ENCODE results near the gene COL4A6. TPM values are rescaled to one million over a fixed set of nuclear protein-coding genes. Genes with fewer than 3 reads are reported as not detected.

Gene COL4A6
- total and polyA plus RNA-seq, 2 donors = 1.0 to 1.4 TPM

GRCh38 chrX:108447303-108447702 is 9.1 kb upstream of the COL4A6 start:
- no peaks in the 10 kb centered on the region for H3K27me3 ChIP-seq (ENCODE audit: control insufficient read depth in 2 of 2, insufficient read depth in 1 of 2, low read length in 1 of 2)
- 84% methylated on average over 2 of the region's 2 CpGs for WGBS

GRCh38 chrX:108442901-108443464 is 4.8 kb upstream of the COL4A6 start:
- WGBS = 76% methylated on average over 2 of the region's 2 CpGs
- Histone ChIP-seq H3K27me3 (ENCODE audit: control insufficient read depth in 2 of 2, insufficient read depth in 1 of 2, low read length in 1 of 2) (peaks cover 0 to 12% of the 10 kb centered on the region in 2 donors), H3K36me3 (ENCODE audit: control insufficient read depth in 2 of 2, insufficient read depth in 2 of 2, low read length in 1 of 2) (no peaks in the 10 kb centered on the region), H3K9me3 (ENCODE audit: control insufficient read depth in 2 of 2, insufficient read depth in 1 of 2, low read length in 1 of 2) (no peaks in the 10 kb centered on the region), H3K27ac (ENCODE audit: low read depth in 1 of 2, low read length in 1 of 2) (no peak overlapping the region), H3K4me3 (ENCODE audit: low read length in 2 of 2) (no peak overlapping the region), H3K4me1 (ENCODE audit: control insufficient read depth in 2 of 2, insufficient read depth in 2 of 2, low read length in 2 of 2) (peaks cover 0 to 4% of the 10 kb centered on the region in 2 donors)
- DNase-seq (ENCODE audit: low read depth in 6 of 9, low spot score in 9 of 9) = no peak

More at GRCh38 chrX:108447303-108447702, 9.1 kb upstream of the COL4A6 start:
- Histone ChIP-seq H3K36me3 (ENCODE audit: control insufficient read depth in 2 of 2, insufficient read depth in 2 of 2, low read length in 1 of 2) (no peaks in the 10 kb centered on the region), H3K27ac (ENCODE audit: low read depth in 1 of 2, low read length in 1 of 2) (no peak overlapping the region), H3K4me3 (ENCODE audit: low read length in 2 of 2) (no peak overlapping the region), H3K4me1 (ENCODE audit: control insufficient read depth in 2 of 2, insufficient read depth in 2 of 2, low read length in 2 of 2) (no peaks in the 10 kb centered on the region), H3K9me3 (ENCODE audit: control insufficient read depth in 2 of 2, insufficient read depth in 1 of 2, low read length in 1 of 2) (no peaks in the 10 kb centered on the region)
- no peak for DNase-seq (ENCODE audit: low read depth in 6 of 9, low spot score in 9 of 9)

- Histone ChIP-seq H3K4me3 (ENCODE audit: low read length in 2 of 2) (peak overlapping the region in 1 of 2 donors; percentile 64), H3K9me3 (ENCODE audit: control insufficient read depth in 2 of 2, insufficient read depth in 1 of 2, low read length in 1 of 2) (no peaks in the 10 kb centered on the region), H3K27ac (ENCODE audit: low read depth in 1 of 2, low read length in 1 of 2) (no peak overlapping the region), H3K4me1 (ENCODE audit: control insufficient read depth in 2 of 2, insufficient read depth in 2 of 2, low read length in 2 of 2) (peaks cover 0 to 6% of the 10 kb centered on the region in 2 donors), H3K27me3 (ENCODE audit: control insufficient read depth in 2 of 2, insufficient read depth in 1 of 2, low read length in 1 of 2) (peaks cover 0 to 19% of the 10 kb centered on the region in 2 donors), H3K36me3 (ENCODE audit: control insufficient read depth in 2 of 2, insufficient read depth in 2 of 2, low read length in 1 of 2) (no peaks in the 10 kb centered on the region)
- DNase-seq (ENCODE audit: low read depth in 6 of 9, low spot score in 9 of 9) = peak in 3 of 9 donors; percentile 4 to 23 (median 21)
- 4% methylated on average over 25 of the region's 25 CpGs for WGBS
Observed at GRCh38 chrX:108439961-108440696, 1.9 kb upstream of the COL4A6 start.

GRCh38 chrX:108439426-108439942 is 1.3 kb upstream of the COL4A6 start, which contains the start of gene COL4A5:
TSS of gene COL4A5 (plus strand) at chrX:108439838. CDS start at chrX:108440126, 288 bp downstream.
- WGBS = 3% methylated on average over 13 of the region's 13 CpGs
- Histone ChIP-seq H3K36me3 (ENCODE audit: control insufficient read depth in 2 of 2, insufficient read depth in 2 of 2, low read length in 1 of 2) (no peaks in the 10 kb centered on the region), H3K4me3 (ENCODE audit: low read length in 2 of 2) (peak within 1 kb of the TSS in 1 of 2 donors; percentile 64), H3K4me1 (ENCODE audit: control insufficient read depth in 2 of 2, insufficient read depth in 2 of 2, low read length in 2 of 2) (peaks cover 0 to 6% of the 10 kb centered on the region in 2 donors), H3K27ac (ENCODE audit: low read depth in 1 of 2, low read length in 1 of 2) (no peak within 1 kb of the TSS), H3K9me3 (ENCODE audit: control insufficient read depth in 2 of 2, insufficient read depth in 1 of 2, low read length in 1 of 2) (no peaks in the 10 kb centered on the region), H3K27me3 (ENCODE audit: control insufficient read depth in 2 of 2, insufficient read depth in 1 of 2, low read length in 1 of 2) (peaks cover 0 to 19% of the 10 kb centered on the region in 2 donors)
- peak; percentile 27 to 77 (median 44) for DNase-seq (ENCODE audit: low read depth in 6 of 9, low spot score in 9 of 9)

GRCh38 chrX:108437349-108438109 is 693 bp downstream of the COL4A6 start:
- H3K27me3 ChIP-seq (ENCODE audit: control insufficient read depth in 2 of 2, insufficient read depth in 1 of 2, low read length in 1 of 2) = peaks cover 0 to 19% of the 10 kb centered on the region in 2 donors
- H3K4me3 ChIP-seq (ENCODE audit: low read length in 2 of 2) = peak overlapping the region in 1 of 2 donors; percentile 11
- H3K27ac ChIP-seq (ENCODE audit: low read depth in 1 of 2, low read length in 1 of 2) = no peak overlapping the region
- peaks cover 0 to 6% of the 10 kb centered on the region in 2 donors for H3K4me1 ChIP-seq (ENCODE audit: control insufficient read depth in 2 of 2, insufficient read depth in 2 of 2, low read length in 2 of 2)
- H3K36me3 ChIP-seq (ENCODE audit: control insufficient read depth in 2 of 2, insufficient read depth in 2 of 2, low read length in 1 of 2) = no peaks in the 10 kb centered on the region
- H3K9me3 ChIP-seq (ENCODE audit: control insufficient read depth in 2 of 2, insufficient read depth in 1 of 2, low read length in 1 of 2) = no peaks in the 10 kb centered on the region
- WGBS = 22% methylated on average over 20 of the region's 20 CpGs
- DNase-seq (ENCODE audit: low read depth in 6 of 9, low spot score in 9 of 9) = peak in 1 of 9 donors; percentile 6

GRCh38 chrX:108435261-108435660 is 3.0 kb downstream of the COL4A6 start:
- Histone ChIP-seq H3K27me3 (ENCODE audit: control insufficient read depth in 2 of 2, insufficient read depth in 1 of 2, low read length in 1 of 2) (peaks cover 0 to 19% of the 10 kb centered on the region in 2 donors), H3K27ac (ENCODE audit: low read depth in 1 of 2, low read length in 1 of 2) (no peak overlapping the region), H3K36me3 (ENCODE audit: control insufficient read depth in 2 of 2, insufficient read depth in 2 of 2, low read length in 1 of 2) (no peaks in the 10 kb centered on the region), H3K4me1 (ENCODE audit: control insufficient read depth in 2 of 2, insufficient read depth in 2 of 2, low read length in 2 of 2) (peaks cover 0 to 6% of the 10 kb centered on the region in 2 donors), H3K9me3 (ENCODE audit: control insufficient read depth in 2 of 2, insufficient read depth in 1 of 2, low read length in 1 of 2) (no peaks in the 10 kb centered on the region), H3K4me3 (ENCODE audit: low read length in 2 of 2) (no peak overlapping the region)
- no peak for DNase-seq (ENCODE audit: low read depth in 6 of 9, low spot score in 9 of 9)
- WGBS = 93% methylated on average over 5 of the region's 5 CpGs

GRCh38 chrX:108426262-108426661 is 12.0 kb downstream of the COL4A6 start:
- WGBS = 89% methylated on average over 1 of the region's 1 CpG
- Histone ChIP-seq H3K4me3 (ENCODE audit: low read length in 2 of 2) (no peak overlapping the region), H3K4me1 (ENCODE audit: control insufficient read depth in 2 of 2, insufficient read depth in 2 of 2, low read length in 2 of 2) (no peaks in the 10 kb centered on the region), H3K9me3 (ENCODE audit: control insufficient read depth in 2 of 2, insufficient read depth in 1 of 2, low read length in 1 of 2) (no peaks in the 10 kb centered on the region), H3K27ac (ENCODE audit: low read depth in 1 of 2, low read length in 1 of 2) (no peak overlapping the region), H3K36me3 (ENCODE audit: control insufficient read depth in 2 of 2, insufficient read depth in 2 of 2, low read length in 1 of 2) (no peaks in the 10 kb centered on the region), H3K27me3 (ENCODE audit: control insufficient read depth in 2 of 2, insufficient read depth in 1 of 2, low read length in 1 of 2) (no peaks in the 10 kb centered on the region)
- no peak for DNase-seq (ENCODE audit: low read depth in 6 of 9, low spot score in 9 of 9)

- no peaks in the 10 kb centered on the region for H3K9me3 ChIP-seq (ENCODE audit: control insufficient read depth in 2 of 2, insufficient read depth in 1 of 2, low read length in 1 of 2)
- DNase-seq (ENCODE audit: low read depth in 6 of 9, low spot score in 9 of 9) = no peak
- no peaks in the 10 kb centered on the region for H3K4me1 ChIP-seq (ENCODE audit: control insufficient read depth in 2 of 2, insufficient read depth in 2 of 2, low read length in 2 of 2)
- no peaks in the 10 kb centered on the region for H3K36me3 ChIP-seq (ENCODE audit: control insufficient read depth in 2 of 2, insufficient read depth in 2 of 2, low read length in 1 of 2)
- no peak overlapping the region for H3K27ac ChIP-seq (ENCODE audit: low read depth in 1 of 2, low read length in 1 of 2)
- no peaks in the 10 kb centered on the region for H3K27me3 ChIP-seq (ENCODE audit: control insufficient read depth in 2 of 2, insufficient read depth in 1 of 2, low read length in 1 of 2)
- no peak overlapping the region for H3K4me3 ChIP-seq (ENCODE audit: low read length in 2 of 2)
- WGBS = 95% methylated on average over 1 of the region's 1 CpG
Observed at GRCh38 chrX:108420481-108420880, 17.7 kb downstream of the COL4A6 start.

Data from thymus (tissue), 11 donors.